ENCODE measurements around the gene FRYL. TPM values are rescaled to one million over a fixed set of nuclear protein-coding genes. Genes with fewer than 3 reads are reported as not detected.

The FRYL gene
- total and polyA plus RNA-seq, 2 of the 8 experiments (the other 6 are each of a cell fraction or from before 2014, with no cell fraction given) = 8.0 to 36.5 TPM

DNA sequence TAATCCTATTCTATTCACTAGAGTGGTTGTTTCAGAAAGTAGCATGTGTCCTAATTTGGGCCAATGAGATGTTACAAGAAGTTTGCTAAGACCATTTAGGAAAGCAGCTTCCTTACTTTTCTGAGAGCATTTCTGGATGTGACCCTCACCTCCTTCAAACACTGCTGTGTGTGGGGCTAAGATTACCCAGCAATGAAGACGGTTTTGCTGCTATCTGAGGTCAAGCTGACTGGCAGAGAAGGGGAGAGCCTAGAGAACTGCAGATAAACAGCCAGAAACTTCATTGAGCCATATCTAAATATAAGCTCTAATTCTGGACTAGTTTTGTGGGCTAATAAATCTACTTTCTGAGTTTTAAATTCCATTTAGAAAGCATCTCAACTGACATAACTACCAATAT, 253.7 kb downstream of the FRYL start (continued):
- TF ChIP-seq CTBP2 (IDR thresholded peaks at IDR 0.05; ENCODE audit: borderline replicate concordance, insufficient read depth, insufficient read length, low read length) = no peak
- TF ChIP-seq BCL11A (IDR thresholded peaks at IDR 0.05; ENCODE audit: low read depth in 2 of 2, low read length in 2 of 2) = no peak

All from H1 (cell line).